ENCODE results near the gene CRNKL1. TPM values are rescaled to one million over a fixed set of nuclear protein-coding genes. Genes with fewer than 3 reads are reported as not detected.

Gene CRNKL1
- polyA plus RNA-seq, 1 experiment: 7.8 TPM

GRCh38 chr20:20065361-20065760 is 13.1 kb upstream of the CRNKL1 start:
- no peak for TF ChIP-seq CTCF (IDR thresholded peaks at IDR 0.05; ENCODE audit: insufficient read depth, low read depth, low read length)
- POLR2A ChIA-PET: no interaction called here
- no peak for DNase-seq (ENCODE audit: low read depth)
- CTCF ChIA-PET: interaction anchor here (0.8 kb wide), 1 partner anchor 10 kb away, joined by 3 read pairs; no protein-coding TSS in a partner anchor
- no peaks in the 10 kb centered on the region for H3K36me3 ChIP-seq (ENCODE audit: control insufficient read depth, insufficient read depth, low read length)
- H3K27me3 ChIP-seq (ENCODE audit: control insufficient read depth, insufficient read depth, low read length): no peaks in the 10 kb centered on the region; the same call in none of the 2 replicates
- H3K4me3 ChIP-seq (ENCODE audit: low read depth, low read length): no peak overlapping the region

- no peaks in the 10 kb centered on the region; the same call in none of the 2 replicates for H3K27me3 ChIP-seq (ENCODE audit: control insufficient read depth, insufficient read depth, low read length)
- H3K36me3 ChIP-seq (ENCODE audit: control insufficient read depth, insufficient read depth, low read length): no peaks in the 10 kb centered on the region
- ChIA-PET POLR2A (no interaction called here), CTCF (interaction anchor here (1.2 kb wide), 1 partner anchor 11 kb away, joined by 3 read pairs; no protein-coding TSS in a partner anchor)
- no peak for DNase-seq (ENCODE audit: low read depth)
- no peak for TF ChIP-seq CTCF (IDR thresholded peaks at IDR 0.05; ENCODE audit: insufficient read depth, low read depth, low read length)
- H3K4me3 ChIP-seq (ENCODE audit: low read depth, low read length): no peak overlapping the region
Measured at GRCh38 chr20:20063941-20064702, 11.9 kb upstream of the CRNKL1 start.

- ChIA-PET POLR2A (no interaction called here), CTCF (no interaction called here)
- no peak for DNase-seq (ENCODE audit: low read depth)
- Histone ChIP-seq H3K36me3 (ENCODE audit: control insufficient read depth, insufficient read depth, low read length) (no peaks in the 10 kb centered on the region), H3K4me3 (ENCODE audit: low read depth, low read length) (no peak overlapping the region), H3K27me3 (ENCODE audit: control insufficient read depth, insufficient read depth, low read length) (peaks cover 2% of the 10 kb centered on the region)
- no peak for TF ChIP-seq CTCF (IDR thresholded peaks at IDR 0.05; ENCODE audit: insufficient read depth, low read depth, low read length)
Measured at GRCh38 chr20:20060234-20060998, 8.2 kb upstream of the CRNKL1 start.

- Histone ChIP-seq H3K4me3 (ENCODE audit: low read depth, low read length) (peak overlapping the region; percentile 81), H3K27me3 (ENCODE audit: control insufficient read depth, insufficient read depth, low read length) (peaks cover 2% of the 10 kb centered on the region; the same call in 1 of the 2 replicates), H3K36me3 (ENCODE audit: control insufficient read depth, insufficient read depth, low read length) (peaks cover 3% of the 10 kb centered on the region)
- POLR2A ChIA-PET: interaction anchor here (0.9 kb wide), 1 partner anchor 14 kb away, joined by 3 read pairs; no protein-coding TSS in a partner anchor
- TF ChIP-seq CTCF (IDR thresholded peaks at IDR 0.05; ENCODE audit: insufficient read depth, low read depth, low read length): no peak
- no peak for DNase-seq (ENCODE audit: low read depth)
- CTCF ChIA-PET: interaction anchor here (0.6 to 2.3 kb wide), 8 partner anchors 13 to 562 kb away, joined by 3 to 4 read pairs (median 3); partner anchors contain the start of gene NAA20
Measured at GRCh38 chr20:20051767-20052073, 546 bp downstream of the CRNKL1 start.

GRCh38 chr20:20039752-20040387 is 12.4 kb downstream of the CRNKL1 start:
- ChIA-PET CTCF (no interaction called here), POLR2A (no interaction called here)
- DNase-seq (ENCODE audit: low read depth): no peak
- H3K36me3 ChIP-seq (ENCODE audit: control insufficient read depth, insufficient read depth, low read length): peaks cover 16% of the 10 kb centered on the region
- H3K4me3 ChIP-seq (ENCODE audit: low read depth, low read length): no peak overlapping the region
- TF ChIP-seq CTCF (IDR thresholded peaks at IDR 0.05; ENCODE audit: insufficient read depth, low read depth, low read length): no peak
- H3K27me3 ChIP-seq (ENCODE audit: control insufficient read depth, insufficient read depth, low read length): no peaks in the 10 kb centered on the region

Measured in BJ (cell line).